ENCODE results near the gene OGFOD1. TPM values are rescaled to one million over a fixed set of nuclear protein-coding genes. Genes with fewer than 3 reads are reported as not detected.

OGFOD1 gene
- total and polyA plus RNA-seq, 2 donors (not counting 1 experiment from before 2014, with no cell fraction given), result 8.4 to 28.7 TPM

GRCh38 chr16:56475201-56475600 lies 23.8 kb downstream of the OGFOD1 start:
- Histone ChIP-seq H3K9ac (ENCODE audit: low read length) (no peak overlapping the region), H3K4me2 (replicated peaks; ENCODE audit: low read depth, low read length, poor library complexity, severe bottlenecking) (no peak overlapping the region), H3K36me3 (replicated peaks in 1 of 2; ENCODE audit: control extremely low read depth in 1 of 2, control insufficient read depth in 1 of 2, extremely low read depth in 1 of 2, insufficient read depth in 2 of 2, low read length in 1 of 2) (peaks cover 9 to 56% of the 10 kb centered on the region in 2 experiments), H4K20me1 (ENCODE audit: control insufficient read depth, insufficient read depth, low read length, poor library complexity, severe bottlenecking) (no peaks in the 10 kb centered on the region), H3K9me3 (ENCODE audit: control extremely low read depth in 1 of 3, control insufficient read depth in 2 of 3, insufficient read depth in 1 of 3, low read length in 2 of 3) (no peaks in the 10 kb centered on the region), H2AFZ (ENCODE audit: insufficient read depth, low read depth, low read length, poor library complexity, severe bottlenecking) (no peak overlapping the region), H3K79me2 (ENCODE audit: control insufficient read depth, insufficient read depth, low read length) (no peaks in the 10 kb centered on the region), H3K4me1 (ENCODE audit: control insufficient read depth in 2 of 2, insufficient read depth in 2 of 2, low read length in 2 of 2) (no peaks in the 10 kb centered on the region), H3K27ac (ENCODE audit: low read length in 2 of 2) (no peak overlapping the region), H3K4me3 (ENCODE audit: control extremely low read depth in 1 of 5, extremely low read depth in 1 of 5, insufficient read depth in 1 of 5, low read depth in 2 of 5, low read length in 4 of 5) (no peak overlapping the region), H3K27me3 (replicated peaks in 1 of 4; ENCODE audit: control extremely low read depth in 1 of 4, control insufficient read depth in 3 of 4, insufficient read depth in 4 of 4, low read length in 3 of 4) (no peaks in the 10 kb centered on the region)
- TF ChIP-seq EZH2 (IDR thresholded peaks at IDR 0.05; ENCODE audit: borderline replicate concordance, insufficient read depth, low read depth, low read length, poor library complexity, severe bottlenecking), result no peak
- TF ChIP-seq CTCF (IDR thresholded peaks at IDR 0.05), result no peak
- no peaks in the 10 kb centered on the region for H3K9me3 Mint-ChIP-seq (ENCODE audit: insufficient read depth)
- no peaks in the 10 kb centered on the region for H3K4me1 Mint-ChIP-seq
- ChIA-PET CTCF (interaction anchor here (0.6 to 1.1 kb wide), 2 partner anchors 126 to 227 kb away, joined by 3 to 6 read pairs; no protein-coding TSS in a partner anchor), POLR2A (no interaction called here)
- no peak overlapping the region for H3K4me3 Mint-ChIP-seq
- H3K27ac Mint-ChIP-seq, result peak overlapping the region; percentile 28
- DNase-seq (no peak), ATAC-seq (ENCODE audit: low read depth) (no peak)
- intact Hi-C loops (cut with micrococcal nuclease), result no loop called here
- no peaks in the 10 kb centered on the region for H3K27me3 Mint-ChIP-seq
- no CpG with 5 or more reads among the region's 2 CpGs for WGBS (ENCODE audit: insufficient coverage)

GRCh38 chr16:56477096-56477878 lies 25.9 kb downstream of the OGFOD1 start:
- Histone ChIP-seq H3K4me1 (ENCODE audit: control insufficient read depth in 2 of 2, insufficient read depth in 2 of 2, low read length in 2 of 2) (no peaks in the 10 kb centered on the region), H3K9ac (ENCODE audit: low read length) (no peak overlapping the region), H3K27me3 (replicated peaks in 1 of 4; ENCODE audit: control extremely low read depth in 1 of 4, control insufficient read depth in 3 of 4, insufficient read depth in 4 of 4, low read length in 3 of 4) (no peaks in the 10 kb centered on the region), H3K27ac (ENCODE audit: low read length in 2 of 2) (no peak overlapping the region), H3K79me2 (ENCODE audit: control insufficient read depth, insufficient read depth, low read length) (no peaks in the 10 kb centered on the region), H3K9me3 (ENCODE audit: control extremely low read depth in 1 of 3, control insufficient read depth in 2 of 3, insufficient read depth in 1 of 3, low read length in 2 of 3) (no peaks in the 10 kb centered on the region), H3K36me3 (replicated peaks in 1 of 2; ENCODE audit: control extremely low read depth in 1 of 2, control insufficient read depth in 1 of 2, extremely low read depth in 1 of 2, insufficient read depth in 2 of 2, low read length in 1 of 2) (peaks cover 0 to 42% of the 10 kb centered on the region in 2 experiments), H2AFZ (ENCODE audit: insufficient read depth, low read depth, low read length, poor library complexity, severe bottlenecking) (no peak overlapping the region), H3K4me3 (ENCODE audit: control extremely low read depth in 1 of 5, extremely low read depth in 1 of 5, insufficient read depth in 1 of 5, low read depth in 2 of 5, low read length in 4 of 5) (no peak overlapping the region), H3K4me2 (replicated peaks; ENCODE audit: low read depth, low read length, poor library complexity, severe bottlenecking) (no peak overlapping the region), H4K20me1 (ENCODE audit: control insufficient read depth, insufficient read depth, low read length, poor library complexity, severe bottlenecking) (no peaks in the 10 kb centered on the region)
- POLR2A ChIA-PET, result no interaction called here
- H3K27me3 Mint-ChIP-seq, result no peaks in the 10 kb centered on the region
- no peaks in the 10 kb centered on the region for H3K4me1 Mint-ChIP-seq
- 100% methylated on average over 1 of the region's 2 CpGs for WGBS (ENCODE audit: insufficient coverage)
- DNase-seq, result no peak
- no peak overlapping the region for H3K4me3 Mint-ChIP-seq
- no peak for TF ChIP-seq EZH2 (IDR thresholded peaks at IDR 0.05; ENCODE audit: borderline replicate concordance, insufficient read depth, low read depth, low read length, poor library complexity, severe bottlenecking)
- no peak for TF ChIP-seq CTCF (IDR thresholded peaks at IDR 0.05)
- intact Hi-C loops (cut with micrococcal nuclease), result no loop called here
- ATAC-seq (ENCODE audit: low read depth), result no peak
- CTCF ChIA-PET, result no interaction called here
- no peaks in the 10 kb centered on the region for H3K9me3 Mint-ChIP-seq (ENCODE audit: insufficient read depth)
- no peak overlapping the region for H3K27ac Mint-ChIP-seq

All from B cell (primary cell).